ENCODE measurements around the gene MARVELD3. TPM values are rescaled to one million over a fixed set of nuclear protein-coding genes. Genes with fewer than 3 reads are reported as not detected.

Gene MARVELD3
- polyA plus RNA-seq, 1 donor (not counting 4 experiments of a cell fraction or from before 2014, with no cell fraction given): 11.6 TPM

DNA sequence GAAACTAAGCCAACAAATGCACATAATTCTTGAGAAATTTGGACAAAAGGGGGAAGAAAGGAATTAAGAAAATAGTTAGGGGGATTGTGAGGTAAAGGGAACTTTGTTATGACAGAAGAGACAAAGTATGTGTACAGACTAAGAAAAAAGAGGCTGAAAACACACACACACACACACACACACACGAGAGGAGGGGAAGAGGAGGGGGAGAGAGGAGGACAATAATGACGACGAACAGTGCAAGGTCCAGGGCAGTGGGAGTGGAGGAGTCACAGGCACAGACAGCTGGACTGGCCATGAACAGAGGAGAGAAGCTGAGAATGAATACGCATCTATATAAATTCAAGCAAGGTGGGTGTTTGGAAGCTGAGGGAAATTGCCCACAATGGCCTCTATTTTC, 44.6 kb downstream of the MARVELD3 start:
- Histone ChIP-seq H3K9ac (ENCODE audit: control insufficient read depth, extremely low read depth, insufficient read depth, low read length) (no peak overlapping the region), H4K20me1 (ENCODE audit: control insufficient read depth, extremely low read depth, insufficient read depth, low read length) (no peaks in the 10 kb centered on the region), H3K4me1 (ENCODE audit: control insufficient read depth, extremely low read depth, insufficient read depth, low read length) (no peaks in the 10 kb centered on the region), H3K79me2 (ENCODE audit: control insufficient read depth, insufficient read depth, low read length) (no peaks in the 10 kb centered on the region), H3K9me1 (ENCODE audit: control insufficient read depth, extremely low read depth, insufficient read depth, low read length) (no peaks in the 10 kb centered on the region), H3K4me3 (ENCODE audit: control insufficient read depth in 2 of 3, extremely low read depth in 1 of 3, insufficient read depth in 2 of 3, low read depth in 1 of 3, low read length in 3 of 3) (no peak overlapping the region), H3K4me2 (ENCODE audit: control insufficient read depth, extremely low read depth, insufficient read depth, low read depth, low read length) (no peak overlapping the region), H2AFZ (ENCODE audit: control insufficient read depth, low read length) (no peak overlapping the region), H3K27ac (ENCODE audit: control insufficient read depth, insufficient read depth, low read length) (no peak overlapping the region), H3K36me3 (ENCODE audit: control insufficient read depth in 2 of 2, extremely low read depth in 1 of 2, insufficient read depth in 2 of 2, low read length in 2 of 2) (peaks cover 15 to 16% of the 10 kb centered on the region in 2 experiments), H3K27me3 (ENCODE audit: control insufficient read depth, extremely low read depth, insufficient read depth, low read length) (no peaks in the 10 kb centered on the region), H3K9me3 (ENCODE audit: control insufficient read depth, low read depth, low read length) (no peaks in the 10 kb centered on the region)
- dilution Hi-C loops (cut with MboI; ENCODE audit: extremely low pct_ligation_motif_present, low sequenced_read_pairs): no loop called here
- FAIRE-seq (no peak), DNase-seq (ENCODE audit: low read depth, low spot score) (no peak)
- TF ChIP-seq EZH2 (IDR thresholded peaks at IDR 0.05; ENCODE audit: low read length): no peak
- TF ChIP-seq, protein P1, sequence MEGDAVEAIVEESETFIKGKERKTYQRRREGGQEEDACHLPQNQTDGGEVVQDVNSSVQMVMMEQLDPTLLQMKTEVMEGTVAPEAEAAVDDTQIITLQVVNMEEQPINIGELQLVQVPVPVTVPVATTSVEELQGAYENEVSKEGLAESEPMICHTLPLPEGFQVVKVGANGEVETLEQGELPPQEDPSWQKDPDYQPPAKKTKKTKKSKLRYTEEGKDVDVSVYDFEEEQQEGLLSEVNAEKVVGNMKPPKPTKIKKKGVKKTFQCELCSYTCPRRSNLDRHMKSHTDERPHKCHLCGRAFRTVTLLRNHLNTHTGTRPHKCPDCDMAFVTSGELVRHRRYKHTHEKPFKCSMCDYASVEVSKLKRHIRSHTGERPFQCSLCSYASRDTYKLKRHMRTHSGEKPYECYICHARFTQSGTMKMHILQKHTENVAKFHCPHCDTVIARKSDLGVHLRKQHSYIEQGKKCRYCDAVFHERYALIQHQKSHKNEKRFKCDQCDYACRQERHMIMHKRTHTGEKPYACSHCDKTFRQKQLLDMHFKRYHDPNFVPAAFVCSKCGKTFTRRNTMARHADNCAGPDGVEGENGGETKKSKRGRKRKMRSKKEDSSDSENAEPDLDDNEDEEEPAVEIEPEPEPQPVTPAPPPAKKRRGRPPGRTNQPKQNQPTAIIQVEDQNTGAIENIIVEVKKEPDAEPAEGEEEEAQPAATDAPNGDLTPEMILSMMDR (optimal IDR thresholded peaks at IDR 0.05 in 1 of 3, IDR thresholded peaks at IDR 0.05 in 1 of 3, conservative IDR thresholded peaks at IDR 0.05 in 1 of 3; ENCODE audit: extremely low read depth in 1 of 3, insufficient read depth in 2 of 3, low read length in 3 of 3): no peak

DNA sequence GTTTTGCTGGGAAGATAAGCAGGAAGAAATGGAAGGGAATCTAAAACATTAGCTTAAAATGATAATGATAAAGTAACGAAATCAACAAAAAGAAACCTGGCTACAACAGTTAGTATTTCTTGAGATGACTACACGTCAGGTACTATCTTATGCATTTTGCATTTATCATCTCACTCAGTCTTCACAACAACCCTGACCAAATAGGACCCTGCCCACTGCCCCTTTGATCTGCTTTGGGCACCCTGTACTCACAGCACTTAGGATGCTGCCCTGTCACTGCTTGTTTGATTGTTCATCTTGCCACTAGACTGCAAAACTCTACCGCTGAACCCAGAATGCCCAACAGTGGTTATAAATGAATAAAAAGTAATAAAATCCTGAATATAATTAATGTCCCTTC, 45.2 kb downstream of the MARVELD3 start:
- Histone ChIP-seq H3K4me1 (ENCODE audit: control insufficient read depth, extremely low read depth, insufficient read depth, low read length) (no peaks in the 10 kb centered on the region), H3K36me3 (ENCODE audit: control insufficient read depth in 2 of 2, extremely low read depth in 1 of 2, insufficient read depth in 2 of 2, low read length in 2 of 2) (peaks cover 15 to 16% of the 10 kb centered on the region in 2 experiments), H4K20me1 (ENCODE audit: control insufficient read depth, extremely low read depth, insufficient read depth, low read length) (no peaks in the 10 kb centered on the region), H3K27ac (ENCODE audit: control insufficient read depth, insufficient read depth, low read length) (no peak overlapping the region), H3K27me3 (ENCODE audit: control insufficient read depth, extremely low read depth, insufficient read depth, low read length) (no peaks in the 10 kb centered on the region), H3K79me2 (ENCODE audit: control insufficient read depth, insufficient read depth, low read length) (no peaks in the 10 kb centered on the region), H3K4me2 (ENCODE audit: control insufficient read depth, extremely low read depth, insufficient read depth, low read depth, low read length) (no peak overlapping the region), H3K9me3 (ENCODE audit: control insufficient read depth, low read depth, low read length) (no peaks in the 10 kb centered on the region), H3K9me1 (ENCODE audit: control insufficient read depth, extremely low read depth, insufficient read depth, low read length) (no peaks in the 10 kb centered on the region), H2AFZ (ENCODE audit: control insufficient read depth, low read length) (no peak overlapping the region), H3K4me3 (ENCODE audit: control insufficient read depth in 2 of 3, extremely low read depth in 1 of 3, insufficient read depth in 2 of 3, low read depth in 1 of 3, low read length in 3 of 3) (no peak overlapping the region), H3K9ac (ENCODE audit: control insufficient read depth, extremely low read depth, insufficient read depth, low read length) (no peak overlapping the region)
- DNase-seq (ENCODE audit: low read depth, low spot score) (no peak), FAIRE-seq (no peak)
- TF ChIP-seq EZH2 (IDR thresholded peaks at IDR 0.05; ENCODE audit: low read length): no peak
- TF ChIP-seq, protein P1 (optimal IDR thresholded peaks at IDR 0.05 in 1 of 3, IDR thresholded peaks at IDR 0.05 in 1 of 3, conservative IDR thresholded peaks at IDR 0.05 in 1 of 3; ENCODE audit: extremely low read depth in 1 of 3, insufficient read depth in 2 of 3, low read length in 3 of 3): no peak
- dilution Hi-C loops (cut with MboI; ENCODE audit: extremely low pct_ligation_motif_present, low sequenced_read_pairs): no loop called here
